PC-9 (cell line): ENCODE results near the gene PPP1R9B. TPM values are rescaled to one million over a fixed set of nuclear protein-coding genes. Genes with fewer than 3 reads are reported as not detected.

Source experiments
- BruUV-seq: library from RNA; stranded (reverse); fragments of 400-500 nt; replicated peaks from 2 replicates; lab custom pipeline; 2021; lab: Mats Ljungman, UMichigan
- CTCF ChIA-PET: fragments of 300-600 bp; sonication (Branson Sonifier 250); formaldehyde crosslinking; loops from one replicate; lab custom pipeline; 2022; ENCODE audit warnings: antibody characterized with exemption; lab: Charles Lee
- POLR2A ChIA-PET: fragments of 300-600 bp; sonication (Branson Sonifier 250); formaldehyde crosslinking; loops from one replicate; lab custom pipeline; 2022; ENCODE audit warnings: antibody characterized with exemption; ENCODE audit not compliant: unreplicated experiment; lab: Charles Lee
- DNase-seq, 2 experiments: peaks; one replicate each; pipeline versions ENCODE4 v3.0.0 to v3.0.0-alpha.2; 2015 to 2022; ENCODE audit warnings: mixed read lengths in 1 of 2
- H2AFZ ChIP-seq: fragments of 200-600 bp; sonication (generic); 2 replicates; pipeline ENCODE4 v1.8.1; 2017; ENCODE audit warnings: antibody characterized with exemption
- H3F3A ChIP-seq: fragments of 200-600 bp; sonication (generic); 2 replicates; pipeline ENCODE4 v1.8.1; 2017; ENCODE audit warnings: antibody characterized with exemption, mild to moderate bottlenecking, low read depth; ENCODE audit not compliant: insufficient read depth
- H3K27ac ChIP-seq: fragments of 200-600 bp; sonication (generic); 2 replicates; pipeline ENCODE4 v1.6.1; 2016; ENCODE audit warnings: mixed run types
- H3K27me3 ChIP-seq: fragments of 200-600 bp; sonication (generic); 2 replicates; pipeline ENCODE4 v1.6.1; 2016; ENCODE audit warnings: low read depth, mixed run types; ENCODE audit not compliant: insufficient read depth
- H3K36me3 ChIP-seq: fragments of 200-600 bp; sonication (generic); 2 replicates; pipeline ENCODE4 v1.6.1; 2016; ENCODE audit warnings: low read depth, mixed run types
- H3K4me1 ChIP-seq: fragments of 200-600 bp; sonication (generic); replicated peaks from 2 replicates; pipeline ENCODE4 v1.6.1; 2016; ENCODE audit warnings: mixed run types; ENCODE audit not compliant: insufficient read depth
- H3K4me2 ChIP-seq: fragments of 200-600 bp; sonication (generic); 2 replicates; pipeline ENCODE4 v1.6.1; 2017; ENCODE audit warnings: mixed run types
- H3K4me3 ChIP-seq: fragments of 200-600 bp; sonication (generic); 2 replicates; pipeline ENCODE4 v1.6.1; 2016; ENCODE audit warnings: mixed run types
- H3K79me2 ChIP-seq: fragments of 200-600 bp; sonication (generic); 2 replicates; pipeline ENCODE4 v1.6.1; 2017; ENCODE audit warnings: low read depth, mixed run types
- H3K9me2 ChIP-seq: fragments of 200-600 bp; sonication (generic); 2 replicates; pipeline ENCODE4 v1.8.1; 2017; ENCODE audit warnings: mild to moderate bottlenecking; ENCODE audit not compliant: insufficient read depth
- H3K9me3 ChIP-seq: fragments of 200-600 bp; sonication (generic); 2 replicates; pipeline ENCODE4 v1.8.1; 2016; ENCODE audit warnings: low read depth; ENCODE audit not compliant: insufficient read depth
- H4K20me1 ChIP-seq: fragments of 200-600 bp; sonication (generic); 2 replicates; pipeline ENCODE4 v1.8.1; 2017; ENCODE audit not compliant: insufficient read depth
- EZH2 ChIP-seq: fragments of 200-600 bp; sonication (generic); IDR thresholded peaks from 2 replicates; pipeline ENCODE4 v1.8.0; 2017; ENCODE audit warnings: antibody characterized with exemption, low read depth
- intact Hi-C: fragments of 100-400 bp; cut with micrococcal nuclease; formaldehyde crosslinking; loops from one replicate; pipeline ENCODE4 v1.10.0; 2022; ENCODE audit not compliant: unreplicated experiment
- total RNA-seq: library from RNA; stranded (reverse); gene quantifications from 2 replicates; pipeline ENCODE4 v1.2.3, GENCODE V29; 2021
- TF ChIP-seq, protein P1 (sequence below): fragments of 200-600 bp; sonication (generic); conservative IDR thresholded peaks from 2 replicates; pipeline ENCODE4 v1.6.1; 2017; ENCODE audit warnings: mixed run types, antibody characterized with exemption, mild to moderate bottlenecking, moderate library complexity

PPP1R9B gene
- total RNA-seq, 1 experiment from 2014 or later = 35.8 TPM

DNA sequence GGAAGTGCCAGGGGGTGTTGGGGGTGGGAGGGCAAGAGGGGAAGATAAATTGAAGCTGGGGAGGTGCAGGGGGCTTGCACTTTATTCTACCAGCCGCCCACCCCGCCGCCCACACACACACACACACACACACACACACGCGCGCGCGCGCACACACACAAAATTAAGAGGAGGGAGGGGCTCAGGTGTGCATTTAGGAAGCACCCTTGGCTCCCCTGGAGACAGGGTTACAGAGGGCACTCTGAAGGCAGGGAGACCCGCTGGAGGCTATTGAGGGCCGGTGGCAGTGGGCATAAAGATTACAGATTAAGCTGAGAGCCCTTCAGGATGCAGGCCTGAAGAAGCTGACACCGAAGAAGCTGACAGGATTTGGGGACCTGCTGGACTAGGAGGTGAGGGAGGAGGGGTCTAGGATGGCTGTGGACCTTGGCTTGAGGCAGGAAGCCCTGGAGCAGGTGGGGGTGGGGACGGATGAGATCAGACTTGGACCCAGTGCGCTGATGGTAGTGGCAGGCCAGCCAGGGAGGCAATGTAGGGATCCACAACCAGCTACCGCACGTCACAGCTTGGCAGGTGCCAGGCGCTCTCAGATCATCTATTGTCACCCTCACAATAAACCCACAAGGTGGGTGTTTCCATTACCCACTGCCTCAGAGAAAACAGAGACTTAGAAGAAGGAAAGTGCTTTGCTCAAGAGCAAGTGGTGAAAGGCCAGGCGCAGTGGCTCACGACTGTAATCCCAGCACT, 19.7 kb downstream of the PPP1R9B start:
- H4K20me1 ChIP-seq = no peaks in the 10 kb centered on the region
- BruUV-seq = no TSS peak
- H3K27ac ChIP-seq = no peak overlapping the region
- peaks cover 9% of the 10 kb centered on the region; the same call in 1 of the 2 replicates for H3K4me1 ChIP-seq
- H3K9me3 ChIP-seq = no peaks in the 10 kb centered on the region
- no peak for DNase-seq
- no peaks in the 10 kb centered on the region for H3K9me2 ChIP-seq
- peaks cover 28% of the 10 kb centered on the region for H3K27me3 ChIP-seq
- ChIA-PET CTCF (interaction anchor here (0.6 to 0.7 kb wide), 5 partner anchors 16 to 989 kb away, joined by 3 to 25 read pairs (median 3); no protein-coding TSS in a partner anchor), POLR2A (no interaction called here)
- H3K36me3 ChIP-seq = no peaks in the 10 kb centered on the region
- no peak overlapping the region for H3K4me2 ChIP-seq
- H3F3A ChIP-seq = peaks cover 20% of the 10 kb centered on the region; the same call in 1 of the 2 replicates
- H2AFZ ChIP-seq = no peak overlapping the region
- no peaks in the 10 kb centered on the region for H3K79me2 ChIP-seq
- no peak overlapping the region for H3K4me3 ChIP-seq
- intact Hi-C loops = no loop called here
- TF ChIP-seq EZH2 = no peak
- TF ChIP-seq, protein P1, sequence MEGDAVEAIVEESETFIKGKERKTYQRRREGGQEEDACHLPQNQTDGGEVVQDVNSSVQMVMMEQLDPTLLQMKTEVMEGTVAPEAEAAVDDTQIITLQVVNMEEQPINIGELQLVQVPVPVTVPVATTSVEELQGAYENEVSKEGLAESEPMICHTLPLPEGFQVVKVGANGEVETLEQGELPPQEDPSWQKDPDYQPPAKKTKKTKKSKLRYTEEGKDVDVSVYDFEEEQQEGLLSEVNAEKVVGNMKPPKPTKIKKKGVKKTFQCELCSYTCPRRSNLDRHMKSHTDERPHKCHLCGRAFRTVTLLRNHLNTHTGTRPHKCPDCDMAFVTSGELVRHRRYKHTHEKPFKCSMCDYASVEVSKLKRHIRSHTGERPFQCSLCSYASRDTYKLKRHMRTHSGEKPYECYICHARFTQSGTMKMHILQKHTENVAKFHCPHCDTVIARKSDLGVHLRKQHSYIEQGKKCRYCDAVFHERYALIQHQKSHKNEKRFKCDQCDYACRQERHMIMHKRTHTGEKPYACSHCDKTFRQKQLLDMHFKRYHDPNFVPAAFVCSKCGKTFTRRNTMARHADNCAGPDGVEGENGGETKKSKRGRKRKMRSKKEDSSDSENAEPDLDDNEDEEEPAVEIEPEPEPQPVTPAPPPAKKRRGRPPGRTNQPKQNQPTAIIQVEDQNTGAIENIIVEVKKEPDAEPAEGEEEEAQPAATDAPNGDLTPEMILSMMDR = no peak

DNA sequence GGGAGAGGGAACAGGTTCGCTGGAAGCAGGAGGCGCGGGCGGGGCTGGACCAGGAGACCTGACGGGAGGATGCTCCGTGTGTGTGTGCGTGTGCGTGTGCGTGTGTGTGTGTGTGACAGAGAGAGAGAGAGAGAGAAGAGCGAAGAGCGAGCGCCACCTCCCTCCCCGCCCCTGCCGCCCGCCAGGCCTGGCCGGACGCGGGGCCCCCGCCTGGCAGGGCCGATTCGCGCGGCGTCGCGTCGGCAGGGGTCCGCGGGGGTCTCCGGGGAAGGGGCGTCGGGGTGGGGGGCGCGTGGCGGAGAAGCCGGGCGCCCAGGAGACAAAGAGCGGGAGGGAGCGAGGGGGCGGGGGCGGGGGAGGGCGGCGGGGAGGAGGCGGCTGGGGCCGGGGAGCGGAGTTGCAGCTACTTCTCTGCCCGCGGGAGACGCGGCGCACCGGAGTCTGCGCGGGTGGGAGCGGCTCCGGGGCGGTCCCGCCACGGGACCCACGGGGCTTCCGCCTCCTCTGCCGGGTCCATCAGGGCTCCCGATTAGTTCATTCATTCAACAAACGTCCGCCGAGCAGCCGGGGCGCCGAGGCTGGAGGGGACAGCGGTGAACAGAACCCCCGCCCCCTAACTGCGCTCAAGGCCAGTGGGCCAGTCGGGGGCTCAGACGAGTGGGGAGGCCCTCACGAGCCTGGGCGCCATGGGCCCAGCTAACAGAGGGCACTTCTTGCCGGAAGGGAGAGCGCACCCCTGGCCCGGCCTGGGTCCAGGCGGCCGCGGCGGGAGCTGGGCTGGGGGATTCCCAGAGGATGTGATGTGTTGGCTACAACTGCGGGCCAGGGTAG, 20.5 kb downstream of the PPP1R9B start, which contains the start of gene SAMD14:
SAMD14 (minus strand) TSS at position 433 of the 831 bp plus-strand sequence. CDS start 5,201 bp downstream, outside the sequence.
- no peaks in the 10 kb centered on the region for H3K36me3 ChIP-seq
- H3K9me2 ChIP-seq = no peaks in the 10 kb centered on the region
- H3K4me1 ChIP-seq = peaks cover 9% of the 10 kb centered on the region; the same call in 1 of the 2 replicates
- no peaks in the 10 kb centered on the region for H3K9me3 ChIP-seq
- no peaks in the 10 kb centered on the region for H3K79me2 ChIP-seq
- H2AFZ ChIP-seq = no peak within 1 kb of the TSS
- H3F3A ChIP-seq = peaks cover 20% of the 10 kb centered on the region; the same call in 1 of the 2 replicates
- H3K27me3 ChIP-seq = peaks cover 28% of the 10 kb centered on the region
- TF ChIP-seq, protein P1 = no peak
- TF ChIP-seq EZH2 = no peak
- H4K20me1 ChIP-seq = no peaks in the 10 kb centered on the region
- BruUV-seq = no TSS peak
- CTCF ChIA-PET = interaction anchor here (0.6 to 0.7 kb wide), 3 partner anchors 16 to 789 kb away, joined by 3 to 25 read pairs (median 7); no protein-coding TSS in a partner anchor
- H3K27ac ChIP-seq = no peak within 1 kb of the TSS
- H3K4me3 ChIP-seq = no peak within 1 kb of the TSS
- peak within 1 kb of the TSS; percentile 26 for H3K4me2 ChIP-seq
- intact Hi-C loops = no loop called here
- no peak for DNase-seq
- POLR2A ChIA-PET = no interaction called here

DNA sequence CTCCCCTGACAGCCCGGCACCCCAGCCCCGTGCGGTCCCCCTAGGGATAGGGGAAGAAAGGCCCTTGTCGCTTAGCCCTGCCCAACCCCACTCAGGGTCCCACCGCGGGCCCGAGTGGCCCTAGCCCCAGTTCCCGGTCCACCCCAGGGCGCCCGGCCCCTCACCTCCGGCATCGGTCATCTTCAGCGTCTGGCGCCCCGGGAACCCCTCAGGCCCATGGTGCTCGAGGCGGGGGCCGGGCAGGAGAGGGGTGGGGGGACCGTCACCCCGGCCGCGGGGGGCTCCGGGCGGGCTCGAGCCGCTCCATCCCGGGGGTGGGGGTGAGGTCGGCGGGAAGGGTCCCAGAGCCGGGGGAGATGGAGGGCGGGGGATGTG, 21.1 kb downstream of the PPP1R9B start:
- POLR2A ChIA-PET = no interaction called here
- no peak overlapping the region for H3K27ac ChIP-seq
- H3K27me3 ChIP-seq = peaks cover 28% of the 10 kb centered on the region
- H3K9me2 ChIP-seq = no peaks in the 10 kb centered on the region
- no peaks in the 10 kb centered on the region for H4K20me1 ChIP-seq
- intact Hi-C loops = no loop called here
- TF ChIP-seq, protein P1 = no peak
- TF ChIP-seq EZH2 = no peak
- peaks cover 9% of the 10 kb centered on the region; the same call in 1 of the 2 replicates for H3K4me1 ChIP-seq
- H3K4me3 ChIP-seq = no peak overlapping the region
- BruUV-seq = no TSS peak
- H3F3A ChIP-seq = peaks cover 20% of the 10 kb centered on the region; the same call in 1 of the 2 replicates
- H3K36me3 ChIP-seq = no peaks in the 10 kb centered on the region
- no peak overlapping the region for H2AFZ ChIP-seq
- no peaks in the 10 kb centered on the region for H3K79me2 ChIP-seq
- H3K9me3 ChIP-seq = no peaks in the 10 kb centered on the region
- CTCF ChIA-PET = interaction anchor here (0.6 kb wide), 1 partner anchor 35 kb away, joined by 3 read pairs; no protein-coding TSS in a partner anchor
- H3K4me2 ChIP-seq = peak overlapping the region; percentile 26
- no peak for DNase-seq
